ENCODE measurements around the gene EVC. TPM values are rescaled to one million over a fixed set of nuclear protein-coding genes. Genes with fewer than 3 reads are reported as not detected.
A peak's percentile ranks its signal among the peaks of the same experiment; 100 is the strongest.
"Not testable (repeated sequence)": the region's sequence is repeated elsewhere in the genome, so short reads cannot be mapped to it uniquely, and the experiment has no call there.

EVC gene
- total RNA-seq, 1 donor from 2014 or later: 5.8 TPM

DNA sequence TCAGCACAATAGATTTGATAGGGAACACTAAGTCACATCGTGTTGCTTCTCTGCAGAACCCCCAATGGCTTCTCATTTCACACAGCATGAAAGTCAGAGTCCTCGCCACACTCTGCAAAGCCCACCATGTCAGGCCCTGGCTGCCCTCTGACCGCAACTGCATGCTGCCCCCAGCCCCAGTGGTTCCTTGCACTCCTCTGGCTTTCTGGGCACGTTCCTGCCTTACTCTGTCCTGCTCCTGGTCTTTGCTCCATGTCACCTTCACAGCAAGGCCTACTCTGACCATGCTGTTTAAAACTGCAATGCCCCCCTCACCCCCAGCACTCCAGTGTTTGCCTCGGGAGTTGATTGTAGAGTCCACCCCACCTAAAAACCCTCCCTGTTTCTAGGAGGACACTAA is 78.1 kb downstream of the EVC start:
- ATAC-seq: no peak

DNA sequence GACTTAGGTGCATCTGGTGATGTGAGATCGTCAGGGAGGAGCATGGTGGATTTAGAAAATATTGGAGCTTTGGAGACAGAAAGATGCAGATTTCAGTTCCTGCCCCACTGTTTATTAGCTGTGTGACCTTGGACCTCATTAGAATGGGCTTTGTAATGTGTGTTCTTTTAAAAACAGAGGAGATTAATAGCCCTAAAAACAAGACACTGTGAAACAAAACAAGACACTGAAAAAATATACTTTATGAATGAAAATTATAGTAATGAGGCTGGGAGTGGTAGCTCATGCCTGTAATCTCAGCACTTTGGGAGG is 79.5 kb downstream of the EVC start:
- ATAC-seq: no peak

DNA sequence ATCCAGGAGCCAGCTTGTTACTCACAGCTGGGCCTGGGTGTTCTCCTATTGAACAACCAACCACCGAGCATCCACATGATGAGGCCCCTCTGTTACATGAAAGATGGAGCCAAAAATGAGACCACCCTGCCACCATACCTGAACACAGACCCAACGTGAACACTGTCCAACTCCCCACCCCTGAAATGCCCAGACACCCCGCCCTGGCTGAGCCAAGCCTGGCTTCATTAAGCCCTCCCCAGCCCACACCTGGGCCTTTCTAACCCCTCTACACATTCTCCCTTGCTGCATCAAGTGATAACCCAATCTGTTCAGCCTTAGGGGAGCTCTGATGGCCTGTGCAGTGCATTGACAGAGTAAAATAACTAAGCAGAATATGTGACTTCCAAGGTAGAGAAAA is 80.7 kb downstream of the EVC start:
- ATAC-seq: no peak

DNA sequence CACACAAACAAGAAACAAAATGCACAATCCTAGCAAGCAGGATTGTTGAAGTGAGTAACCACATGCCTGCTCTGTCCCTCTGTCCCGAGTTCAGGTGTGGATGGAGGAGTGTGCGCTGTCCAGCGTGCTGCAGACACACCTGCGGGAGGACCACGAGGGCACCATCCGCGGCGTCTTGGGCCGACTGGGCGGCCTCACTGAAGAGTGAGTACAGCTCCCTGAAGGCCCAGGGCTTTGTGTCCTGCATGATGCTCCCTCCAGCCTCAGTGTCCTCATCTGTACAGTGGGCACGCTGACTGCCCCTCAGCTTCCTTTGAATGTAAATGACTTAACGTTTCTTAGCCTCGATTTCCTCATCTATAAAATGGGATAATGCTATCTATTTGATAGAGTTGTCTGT is 82.5 kb downstream of the EVC start:
- no peak for ATAC-seq

DNA sequence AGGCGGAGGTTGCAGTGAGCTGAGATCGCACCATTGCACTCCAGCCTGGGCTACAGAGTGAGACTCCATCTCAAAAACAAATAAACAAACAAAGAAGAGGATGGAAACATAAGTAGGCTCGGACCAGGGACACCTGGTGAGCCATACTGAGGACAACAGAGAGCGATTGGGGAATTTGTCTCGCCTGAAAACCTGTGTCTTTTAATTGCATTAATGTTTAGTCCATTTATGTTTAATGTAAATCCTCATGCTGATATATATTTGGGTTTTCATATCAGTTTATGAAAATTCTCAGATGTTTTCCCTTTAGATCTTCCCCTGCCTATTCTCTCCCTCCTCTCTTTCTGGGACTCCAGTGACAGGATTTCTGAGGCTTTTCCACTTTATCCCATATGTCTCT is 84.6 kb downstream of the EVC start:
- ATAC-seq: no peak

DNA sequence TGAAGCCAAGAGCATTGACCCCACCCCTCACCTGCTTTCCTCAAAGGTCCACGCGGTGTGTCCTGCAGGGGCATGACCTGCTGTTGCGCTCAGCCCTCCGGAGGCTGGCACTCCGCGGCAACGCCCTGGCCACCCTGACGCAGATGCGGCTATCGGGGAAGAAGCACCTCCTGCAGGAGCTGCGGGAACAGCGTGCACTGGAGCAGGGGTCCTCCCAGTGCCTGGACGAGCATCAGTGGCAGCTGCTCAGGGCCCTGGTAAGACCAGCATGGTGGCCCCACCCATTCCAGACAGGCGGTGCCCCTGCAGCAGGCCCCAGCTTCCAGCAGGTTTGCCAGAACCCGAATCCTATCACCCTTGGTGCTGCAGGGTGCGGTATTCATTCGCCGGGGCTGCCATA is 86.0 kb downstream of the EVC start:
- no peak for ATAC-seq

DNA sequence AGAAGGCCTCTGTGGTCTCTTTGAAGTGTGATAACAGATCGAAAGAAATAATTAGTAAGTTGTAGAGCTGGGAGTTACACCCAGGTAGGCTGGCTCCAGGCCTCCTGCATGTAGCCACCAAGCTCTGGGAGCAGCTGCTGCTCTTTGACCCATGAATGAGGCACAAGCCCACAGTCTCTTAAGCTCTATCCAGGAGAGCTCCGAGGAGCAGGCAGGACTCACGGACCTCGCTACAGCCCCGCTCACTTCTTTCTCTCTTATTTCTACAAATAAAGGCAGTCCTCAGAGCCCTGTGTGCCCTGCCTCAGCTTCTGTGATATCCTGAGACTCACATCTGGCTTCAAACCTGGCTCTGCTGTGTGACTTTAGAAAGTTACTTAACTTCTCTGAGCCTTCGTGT is 86.9 kb downstream of the EVC start:
- ATAC-seq: no peak

DNA sequence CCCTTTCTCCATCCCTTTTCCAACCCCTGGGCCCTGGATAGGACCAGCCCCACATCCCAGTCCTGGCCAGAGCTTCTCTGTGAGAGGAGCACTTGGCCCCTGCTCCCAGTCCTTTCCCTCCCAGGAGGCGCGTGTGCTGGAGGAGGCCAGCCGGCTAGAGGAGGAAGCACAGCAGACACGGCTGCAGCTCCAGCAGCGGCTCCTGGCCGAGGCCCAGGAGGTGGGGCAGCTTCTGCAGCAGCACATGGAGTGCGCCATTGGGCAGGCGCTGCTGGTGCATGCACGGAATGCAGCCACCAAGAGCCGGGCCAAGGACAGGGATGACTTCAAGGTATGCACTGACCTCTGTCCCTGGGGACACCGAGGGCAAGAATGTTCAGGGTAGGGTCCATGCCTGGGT is 87.5 kb downstream of the EVC start:
- no peak for ATAC-seq

DNA sequence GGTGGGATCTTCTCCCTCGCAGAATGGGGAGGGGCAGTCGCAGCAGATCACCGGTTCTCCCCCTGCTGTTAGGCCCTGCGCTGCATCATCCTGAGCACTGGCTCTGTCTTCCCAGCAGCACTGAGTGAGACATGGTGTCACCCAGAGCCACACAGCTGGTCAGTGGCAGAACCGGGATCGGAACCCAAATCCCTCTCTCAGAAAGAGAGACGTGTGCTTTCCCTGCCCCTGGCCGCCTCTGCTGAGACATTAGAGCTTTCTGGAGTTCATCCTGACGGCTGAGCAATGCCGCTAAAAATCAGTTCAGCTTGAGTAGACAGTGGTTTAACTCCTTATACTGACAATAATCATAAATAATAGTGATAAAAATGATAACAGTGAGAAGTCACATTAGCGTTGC is 87.9 kb downstream of the EVC start:
- ATAC-seq: no peak

DNA sequence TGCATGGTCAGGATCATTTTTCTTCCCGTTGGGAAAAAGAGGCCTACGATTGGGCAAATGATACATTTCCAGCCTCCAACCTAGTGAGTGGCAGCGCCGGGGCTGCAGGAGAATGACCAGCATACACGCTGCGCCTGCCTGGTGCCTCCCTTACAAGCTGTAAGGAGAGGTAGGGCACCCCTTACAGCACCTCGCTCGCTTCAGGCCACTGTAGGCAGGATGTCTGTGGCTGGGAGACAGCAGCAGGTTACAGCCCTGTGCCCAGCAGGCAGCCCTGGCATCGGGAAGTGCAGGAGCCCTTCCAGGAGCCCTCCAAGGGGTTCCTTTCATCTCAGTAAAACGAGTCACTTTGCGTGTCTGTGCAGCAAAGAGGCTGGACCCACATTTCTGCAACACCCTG is 88.4 kb downstream of the EVC start:
- no peak for ATAC-seq

DNA sequence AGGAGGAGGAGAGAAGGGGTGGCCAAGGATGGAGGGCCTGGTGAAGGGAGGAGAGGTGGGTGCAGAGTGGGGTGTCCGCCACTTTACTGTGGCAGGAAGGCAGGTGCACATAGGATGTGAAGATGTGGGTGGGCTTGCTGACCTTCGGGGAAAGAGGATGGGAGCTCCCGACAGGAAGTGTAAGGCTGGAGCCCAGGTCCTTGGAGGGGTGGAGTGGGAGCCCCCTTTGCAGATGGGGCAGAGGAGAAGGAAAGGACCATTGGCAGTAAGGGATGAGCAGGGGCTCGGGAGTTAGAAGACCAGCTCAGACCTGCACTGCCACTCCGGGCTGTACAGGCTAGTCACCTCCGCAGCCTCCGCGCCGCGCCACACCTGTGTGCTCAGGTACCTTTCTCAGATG is 89.5 kb downstream of the EVC start:
- ATAC-seq: no peak

DNA sequence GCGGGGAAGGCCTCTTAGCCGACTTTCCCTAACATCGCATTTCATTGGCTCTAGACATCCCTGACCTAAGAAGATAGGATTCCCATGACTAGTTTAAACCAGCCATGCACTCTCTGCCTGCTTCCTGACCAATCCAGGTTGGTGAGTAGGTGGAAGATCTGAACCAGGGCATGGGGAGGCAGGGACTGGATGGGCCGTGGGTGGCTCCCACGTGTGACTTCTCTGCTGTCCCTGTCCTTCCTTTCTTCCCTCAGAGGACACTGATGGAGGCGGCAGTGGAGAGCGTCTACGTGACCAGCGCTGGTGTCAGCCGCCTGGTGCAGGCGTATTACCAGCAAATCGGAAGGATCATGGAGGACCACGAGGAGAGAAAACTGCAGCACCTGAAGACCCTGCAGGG is 90.7 kb downstream of the EVC start:
- ATAC-seq: no peak

DNA sequence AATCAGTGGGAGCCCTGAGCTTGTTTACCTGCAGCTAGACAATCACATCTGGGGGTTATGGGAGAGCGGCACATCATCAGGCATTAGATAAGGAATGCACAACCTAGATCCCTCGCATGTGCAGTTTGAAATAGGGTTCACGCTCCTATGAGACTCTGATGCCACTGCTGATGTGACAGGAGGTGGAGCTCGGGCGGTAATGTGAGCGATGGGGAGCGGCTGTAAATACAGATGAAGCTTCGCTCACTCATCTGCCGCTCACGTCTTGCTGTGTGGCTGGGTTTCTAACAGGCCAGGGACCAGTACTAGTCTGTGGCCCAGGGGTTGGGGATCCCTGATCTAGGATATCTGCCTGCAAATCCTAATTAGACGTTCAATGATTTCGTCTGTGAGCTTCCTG is 91.6 kb downstream of the EVC start:
- no peak for ATAC-seq

DNA sequence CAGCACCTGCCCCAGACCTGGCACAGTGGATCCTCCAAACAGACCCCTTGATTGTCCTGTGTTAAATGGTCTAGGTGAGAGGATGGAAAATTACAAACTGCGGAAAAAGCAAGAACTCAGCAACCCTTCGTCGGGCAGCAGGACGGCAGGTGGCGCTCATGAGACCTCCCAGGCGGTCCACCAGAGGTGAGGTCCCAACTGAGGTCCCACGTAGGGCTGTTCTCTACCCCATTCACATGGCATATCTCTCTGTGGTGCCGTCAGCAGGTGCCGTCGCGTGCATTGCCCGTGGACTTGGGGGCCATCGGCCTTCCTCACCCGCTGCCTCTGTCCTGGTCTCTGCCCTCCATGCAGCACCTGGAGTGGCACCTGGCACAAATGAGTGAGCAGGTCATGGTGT is 93.7 kb downstream of the EVC start:
- no peak for ATAC-seq

DNA sequence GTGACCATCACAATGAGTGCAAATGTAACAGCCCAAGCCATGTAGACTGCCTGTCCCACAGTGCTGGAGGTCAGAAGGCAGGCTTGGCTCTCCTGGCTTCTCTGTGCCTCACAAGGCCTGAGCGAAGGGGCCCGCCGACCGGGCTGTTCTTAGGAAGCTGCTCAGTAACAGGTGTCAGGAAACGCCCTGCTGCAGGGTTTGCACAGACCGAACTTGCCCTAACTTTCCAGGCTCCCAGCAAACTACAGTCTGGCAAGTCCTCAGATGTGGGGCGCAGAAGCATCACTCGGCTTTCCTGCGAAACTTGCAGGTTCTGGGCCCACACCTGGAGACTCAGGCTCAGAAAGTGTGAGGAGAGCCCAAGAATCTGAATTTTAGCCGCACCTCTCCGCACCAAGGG is 94.3 kb downstream of the EVC start:
- ATAC-seq: no peak

DNA sequence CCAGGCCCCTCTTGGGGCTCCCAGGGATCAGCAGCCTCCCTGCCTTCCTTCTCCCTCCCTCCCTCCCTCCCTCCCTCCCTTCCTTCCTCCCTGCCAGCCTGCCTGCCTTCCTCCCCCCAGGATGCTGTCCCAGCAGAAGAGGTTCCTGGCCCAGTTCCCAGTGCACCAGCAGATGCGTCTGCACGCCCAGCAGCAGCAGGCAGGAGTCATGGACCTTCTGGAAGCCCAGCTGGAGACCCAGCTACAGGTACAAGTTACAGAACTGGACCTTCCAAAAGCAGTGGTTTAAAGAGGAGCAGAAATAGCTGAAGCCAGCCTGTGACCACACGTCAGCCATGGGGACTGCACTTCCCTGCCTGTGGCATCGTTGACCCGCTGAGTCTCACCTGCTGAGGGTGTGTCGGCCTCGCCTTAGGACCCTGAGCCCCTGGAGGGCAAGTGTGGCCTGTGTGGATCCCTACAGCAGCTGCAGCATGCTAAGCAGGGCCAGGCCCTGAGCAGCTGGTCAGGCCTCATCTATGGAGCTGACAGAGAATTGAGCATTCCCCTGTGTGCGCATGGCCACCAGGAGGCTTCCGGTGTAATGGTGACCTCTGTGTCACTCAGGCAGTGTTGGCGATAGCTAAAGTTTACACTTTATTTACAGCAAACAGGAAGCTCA is 97.2 kb downstream of the EVC start:
- no peak for ATAC-seq

DNA sequence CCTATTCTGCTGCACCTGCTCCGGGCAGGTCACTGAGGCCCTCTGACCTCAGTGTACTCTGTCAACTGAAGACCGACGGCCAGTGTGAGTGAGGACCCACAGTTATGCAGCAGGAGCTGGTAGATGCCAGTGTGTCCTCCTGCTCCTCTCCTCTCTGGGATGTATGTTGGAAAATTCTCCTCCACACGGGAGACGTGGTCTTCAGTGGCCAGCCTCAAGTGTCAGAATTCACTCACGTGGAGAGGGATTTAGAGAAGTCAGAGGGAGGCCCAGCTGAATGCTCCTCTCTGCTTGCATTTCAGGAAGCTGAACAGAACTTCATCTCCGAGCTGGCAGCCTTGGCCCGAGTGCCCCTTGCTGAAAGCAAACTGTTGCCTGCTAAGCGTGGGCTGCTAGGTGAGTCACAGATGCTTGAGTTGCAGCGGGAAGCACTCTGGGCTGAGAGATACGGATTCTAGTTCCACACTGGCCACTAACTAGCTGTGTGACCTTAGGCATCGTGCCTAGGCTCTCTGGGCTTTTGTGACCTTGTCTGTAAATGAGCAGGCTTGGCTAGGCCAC is 98.3 kb downstream of the EVC start:
- ATAC-seq: no peak

DNA sequence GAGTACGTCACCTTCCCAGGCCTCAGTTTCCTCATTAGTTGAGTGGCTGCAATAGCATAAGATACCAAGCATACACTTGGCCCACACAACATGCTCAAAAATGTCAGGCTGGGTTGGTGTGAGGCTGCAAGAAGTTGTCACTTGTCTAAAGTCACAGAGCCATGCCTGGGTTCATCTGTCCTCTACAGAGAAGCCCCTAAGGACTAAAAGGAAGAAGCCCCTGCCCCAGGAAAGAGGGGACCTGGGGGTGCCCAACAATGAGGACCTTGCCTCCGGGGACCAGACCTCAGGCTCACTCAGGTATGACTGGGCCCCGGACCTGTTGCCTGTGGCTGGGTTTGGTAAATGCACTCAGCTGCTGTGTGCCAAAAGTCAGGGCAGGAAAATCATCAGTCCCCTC is 99.2 kb downstream of the EVC start:
- no peak for ATAC-seq

DNA sequence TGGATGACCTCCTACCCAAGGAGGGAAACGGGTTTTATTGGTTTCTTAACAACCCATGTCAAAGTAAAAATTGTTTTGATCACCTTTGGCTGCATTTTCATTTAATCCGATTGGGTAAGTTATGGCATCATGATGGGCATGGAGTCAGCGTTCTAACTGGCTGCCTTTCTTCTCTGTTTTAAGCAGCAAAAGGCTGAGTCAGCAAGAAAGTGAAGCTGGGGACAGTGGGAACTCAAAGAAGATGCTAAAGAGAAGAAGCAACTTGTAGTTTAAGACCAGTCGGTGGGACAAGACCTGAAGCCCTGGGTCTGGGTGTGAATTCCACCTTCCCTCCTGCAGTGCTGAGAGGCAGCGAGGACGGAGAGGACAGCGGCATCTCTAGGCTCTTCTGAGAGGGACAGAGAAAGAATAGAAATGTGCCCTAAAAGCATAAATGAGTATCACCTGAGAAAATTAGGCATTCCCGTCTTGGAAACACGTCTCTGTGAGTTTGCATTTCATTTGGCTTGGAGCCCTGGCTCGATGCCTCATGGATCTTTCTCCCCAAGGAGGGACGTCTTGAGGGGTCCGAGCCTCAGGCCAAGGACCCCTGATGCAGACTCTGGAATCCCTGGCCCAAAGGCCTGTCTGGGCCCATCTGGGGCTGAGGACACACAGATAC is 99.9 kb downstream of the EVC start:
- ATAC-seq: no peak

DNA sequence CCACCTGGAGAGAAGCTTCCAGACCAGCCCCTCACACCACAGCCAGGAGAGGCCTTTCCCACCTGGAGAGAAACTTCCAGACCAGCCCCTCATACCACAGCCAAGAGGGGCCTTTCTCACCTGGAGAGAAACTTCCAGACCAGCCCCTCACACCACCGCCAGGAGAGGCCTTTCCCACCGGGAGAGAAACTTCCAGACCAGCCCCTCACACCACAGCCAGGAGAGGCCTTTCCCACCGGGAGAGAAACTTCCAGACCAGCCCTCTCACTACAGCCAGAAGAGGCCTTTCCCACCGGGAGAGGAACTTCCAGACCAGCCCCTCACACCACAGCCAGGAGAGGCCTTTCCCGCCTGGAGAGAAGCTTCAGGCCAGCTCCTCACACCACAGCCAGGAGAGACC is 101.1 kb downstream of the EVC start:
- ATAC-seq: not testable (repeated sequence)

DNA sequence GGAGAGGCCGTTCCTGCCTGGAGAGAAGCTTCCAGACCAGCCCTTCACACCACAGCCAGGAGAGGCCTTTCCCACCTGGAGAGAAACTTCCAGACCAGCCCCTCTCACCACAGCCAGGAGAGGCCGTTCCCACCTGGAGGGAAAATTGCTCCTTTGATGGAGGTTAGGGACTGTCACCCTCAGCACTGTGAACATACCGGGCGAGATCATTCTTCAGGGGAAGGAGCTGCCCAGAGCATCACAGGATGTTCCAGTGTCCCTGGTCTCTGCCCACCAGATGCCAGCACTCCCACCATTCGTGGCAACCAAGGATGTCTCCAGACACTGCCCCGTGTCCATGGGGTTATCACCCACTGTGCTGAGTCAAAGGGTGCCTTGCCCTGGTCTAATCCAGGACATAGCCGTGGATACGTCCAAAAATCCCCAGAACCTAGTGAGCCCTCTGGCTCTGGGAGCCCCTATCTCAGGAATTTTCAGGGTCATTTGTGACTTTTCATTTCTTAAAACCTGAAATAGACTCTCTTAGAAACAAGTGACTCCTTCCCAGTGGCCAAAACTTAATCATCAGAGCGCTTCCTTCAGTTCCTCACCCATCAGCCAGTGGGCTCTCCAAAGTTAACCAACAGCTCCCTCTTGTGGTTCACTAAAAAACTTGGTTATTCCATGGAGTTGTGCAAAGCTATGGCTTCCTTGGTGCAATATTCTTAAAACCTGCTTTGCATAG is 101.7 kb downstream of the EVC start:
- ATAC-seq: peak; percentile 72

DNA sequence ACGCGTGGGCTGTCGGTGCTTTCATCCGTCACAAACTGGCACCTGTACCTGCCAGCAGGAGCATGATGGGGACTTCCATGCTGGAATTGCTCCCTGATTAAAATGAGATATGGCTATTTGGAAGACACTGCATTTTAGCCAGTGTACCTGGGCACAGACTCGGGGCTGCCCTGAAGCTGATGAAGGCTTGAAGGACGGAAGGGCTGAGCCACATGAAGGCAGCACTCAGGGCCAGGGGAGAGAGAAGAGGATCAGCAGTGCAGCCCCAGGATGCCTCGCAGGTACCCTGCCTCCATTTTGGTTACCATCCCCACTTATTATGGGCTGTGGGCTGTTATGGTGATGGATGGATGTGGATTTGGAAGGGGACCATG is 102.9 kb downstream of the EVC start:
- ATAC-seq: no peak

DNA sequence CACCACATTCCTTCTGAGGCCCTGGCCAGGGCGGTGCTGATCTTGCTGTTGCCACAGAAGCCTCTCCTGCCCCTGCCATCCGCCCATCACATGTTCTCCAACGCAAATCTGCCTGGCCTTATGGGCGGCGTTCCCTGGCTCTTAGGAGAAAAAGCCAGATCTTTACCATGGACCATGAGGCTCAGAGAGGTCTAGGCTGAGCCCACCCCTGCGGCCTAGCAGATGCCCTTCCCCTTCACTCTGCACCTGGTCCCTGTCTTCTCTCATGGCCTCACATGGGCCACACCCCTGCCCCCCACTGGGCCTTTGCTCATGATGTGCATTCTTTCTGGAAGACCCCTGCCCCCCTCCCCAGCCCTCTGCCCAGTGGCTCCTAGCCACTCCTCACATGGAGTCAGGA is 103.4 kb downstream of the EVC start:
- no peak for ATAC-seq

DNA sequence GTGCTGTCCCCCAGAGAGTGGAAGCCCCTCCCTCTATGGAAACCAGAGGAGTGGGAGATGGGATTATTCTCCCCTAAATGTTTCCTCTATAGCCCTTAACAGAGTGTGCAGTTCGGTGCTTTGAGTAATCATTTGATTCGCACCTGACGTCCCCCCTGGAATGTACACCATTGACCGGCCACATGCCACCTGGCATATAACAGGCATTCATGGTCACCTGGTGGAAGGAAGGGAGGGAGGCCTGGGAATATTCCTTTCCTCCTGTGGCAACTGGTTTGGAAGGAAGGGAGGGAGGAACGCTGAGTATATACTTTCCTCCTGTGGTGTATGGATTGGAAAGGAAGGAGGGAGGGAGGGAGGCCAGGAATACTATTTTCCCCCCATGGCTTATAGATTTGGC is 104.6 kb downstream of the EVC start:
- no peak for ATAC-seq

All from esophagus mucosa (tissue), 1 donor.